H9 (cell line): ENCODE data around the gene TMEM132D. TPM values are rescaled to one million over a fixed set of nuclear protein-coding genes. Genes with fewer than 3 reads are reported as not detected.

Source experiments
- DNase-seq: peaks from one replicate; pipeline ENCODE4 v3.0.0-alpha.2; 2017
- H2AFZ ChIP-seq: one replicate; pipeline ENCODE4 v1.6.1; 2013; ENCODE audit warnings: mild to moderate bottlenecking, low read length, control low read depth, moderate library complexity
- H2AK5ac ChIP-seq: 2 replicates; pipeline ENCODE4 v1.6.1; 2013; ENCODE audit warnings: low read length, control low read depth, mixed read lengths; ENCODE audit not compliant: insufficient read length
- H2BK120ac ChIP-seq: one replicate; pipeline ENCODE4 v1.6.1; 2013; ENCODE audit warnings: low read depth, mild to moderate bottlenecking, low read length, control low read depth, inconsistent platforms; ENCODE audit not compliant: poor library complexity, severe bottlenecking
- H2BK12ac ChIP-seq: 2 replicates; pipeline ENCODE4 v1.6.1; 2013; ENCODE audit warnings: low read length, control low read depth, mixed read lengths, low read depth; ENCODE audit not compliant: insufficient read length
- H2BK15ac ChIP-seq: 2 replicates; pipeline ENCODE4 v1.6.1; 2013; ENCODE audit warnings: low read depth, low read length, control low read depth
- H2BK20ac ChIP-seq: one replicate; pipeline ENCODE4 v1.6.1; 2013; ENCODE audit warnings: low read depth, mild to moderate bottlenecking, low read length, control low read depth, inconsistent platforms; ENCODE audit not compliant: poor library complexity, severe bottlenecking
- H2BK5ac ChIP-seq: 2 replicates; pipeline ENCODE4 v1.6.1; 2013; ENCODE audit warnings: low read length, control low read depth, mixed read lengths; ENCODE audit not compliant: insufficient read length
- H3K14ac ChIP-seq: 2 replicates; pipeline ENCODE4 v1.6.1; 2013; ENCODE audit warnings: low read length, control low read depth; ENCODE audit not compliant: insufficient read depth
- H3K18ac ChIP-seq: 2 replicates; pipeline ENCODE4 v1.6.1; 2013; ENCODE audit warnings: low read depth, mild to moderate bottlenecking, mixed read lengths, low read length, control low read depth; ENCODE audit not compliant: insufficient read length
- H3K23ac ChIP-seq: 2 replicates; pipeline ENCODE4 v1.6.1; 2013; ENCODE audit warnings: low read length, control low read depth, mixed read lengths, low read depth; ENCODE audit not compliant: insufficient read length
- H3K23me2 ChIP-seq: 2 replicates; pipeline ENCODE4 v1.6.1; 2013; ENCODE audit warnings: low read depth, mild to moderate bottlenecking, mixed read lengths, low read length, control low read depth; ENCODE audit not compliant: insufficient read length, poor library complexity, severe bottlenecking
- H3K27ac ChIP-seq: 2 replicates; pipeline ENCODE4 v1.5.1; 2013; ENCODE audit warnings: low read length, control low read depth, mixed read lengths, low read depth; ENCODE audit not compliant: insufficient read length
- H3K27me3 ChIP-seq: 2 replicates; pipeline ENCODE4 v1.6.1; 2013; ENCODE audit warnings: low read length, control low read depth, inconsistent platforms; ENCODE audit not compliant: insufficient read depth
- H3K4ac ChIP-seq: 2 replicates; pipeline ENCODE4 v1.6.1; 2013; ENCODE audit warnings: low read depth, mild to moderate bottlenecking, control low read depth, inconsistent platforms, low read length, moderate library complexity
- H3K4me1 ChIP-seq: 2 replicates; pipeline ENCODE4 v1.6.1; 2013; ENCODE audit warnings: low read length, control low read depth, inconsistent platforms; ENCODE audit not compliant: insufficient read depth
- H3K4me2 ChIP-seq: 2 replicates; pipeline ENCODE4 v1.6.1; 2013; ENCODE audit warnings: low read length, control low read depth, mixed read lengths; ENCODE audit not compliant: insufficient read length, insufficient read depth
- H3K56ac ChIP-seq: 2 replicates; pipeline ENCODE4 v1.6.1; 2013; ENCODE audit warnings: low read depth, mild to moderate bottlenecking, mixed read lengths, low read length, control low read depth; ENCODE audit not compliant: insufficient read length
- H3K79me1 ChIP-seq: 2 replicates; pipeline ENCODE4 v1.6.1; 2013; ENCODE audit warnings: low read depth, mild to moderate bottlenecking, moderate library complexity, low read length, control low read depth, inconsistent platforms; ENCODE audit not compliant: insufficient read depth, poor library complexity, severe bottlenecking
- H3K79me2 ChIP-seq: 2 replicates; pipeline ENCODE4 v1.6.1; 2013; ENCODE audit warnings: low read length, control low read depth, inconsistent platforms; ENCODE audit not compliant: insufficient read depth
- H3K9ac ChIP-seq: 2 replicates; pipeline ENCODE4 v1.6.1; 2013; ENCODE audit warnings: low read length, control low read depth, mixed read lengths; ENCODE audit not compliant: insufficient read length; ENCODE audit errors: extremely low read depth
- H3K9me3 ChIP-seq: one replicate; pipeline ENCODE4 v1.6.1; 2013; ENCODE audit warnings: low read depth, low read length, inconsistent platforms; ENCODE audit not compliant: control insufficient read depth
- H3T11ph ChIP-seq: one replicate; pipeline ENCODE4 v1.6.1; 2013; ENCODE audit warnings: mild to moderate bottlenecking, low read length, control low read depth, inconsistent platforms
- H4K20me1 ChIP-seq: one replicate; pipeline ENCODE4 v1.6.1; 2013; ENCODE audit not compliant: control insufficient read depth, insufficient read length, insufficient read depth
- H4K5ac ChIP-seq: 2 replicates; pipeline ENCODE4 v1.6.1; 2013; ENCODE audit warnings: low read depth, mild to moderate bottlenecking, mixed read lengths, low read length, control low read depth; ENCODE audit not compliant: insufficient read length
- H4K8ac ChIP-seq: replicated peaks from 2 replicates; pipeline ENCODE4 v1.6.1; 2013; ENCODE audit warnings: low read length, control low read depth, mixed read lengths, low read depth; ENCODE audit not compliant: insufficient read length
- H4K91ac ChIP-seq: 2 replicates; pipeline ENCODE4 v1.6.1; 2013; ENCODE audit warnings: low read depth, mild to moderate bottlenecking, moderate library complexity, mixed read lengths, low read length, control low read depth; ENCODE audit not compliant: insufficient read length
- H3K27ac Mint-ChIP-seq, 3 experiments: 2 replicates in 2 of 3; 3 replicates in 1 of 3; pipeline ENCODE4 v1.8.0; 2020 to 2021; ENCODE audit warnings: mixed read lengths in 3 of 3, mild to moderate bottlenecking in 1 of 3, moderate library complexity in 1 of 3
- H3K27me3 Mint-ChIP-seq: 2 replicates; pipeline ENCODE4 v1.8.0; 2021; ENCODE audit warnings: low read depth, mild to moderate bottlenecking, moderate library complexity, mixed read lengths
- H3K36me3 Mint-ChIP-seq, 3 experiments: 2 replicates in 2 of 3; 3 replicates in 1 of 3; pipeline ENCODE4 v1.8.0; 2020 to 2021; ENCODE audit warnings: low read depth in 3 of 3, mixed read lengths in 3 of 3; ENCODE audit not compliant: insufficient read depth in 1 of 3
- H3K4me1 Mint-ChIP-seq, 2 experiments: 2 replicates each; pipeline ENCODE4 v1.8.0; 2020; ENCODE audit warnings: mixed read lengths in 2 of 2
- H3K4me3 Mint-ChIP-seq, 2 experiments: 2 replicates in 1 of 2; 3 replicates in 1 of 2; pipeline ENCODE4 v1.8.0; 2020 to 2021; ENCODE audit warnings: mild to moderate bottlenecking in 2 of 2, mixed read lengths in 2 of 2, moderate library complexity in 1 of 2
- H3K9me3 Mint-ChIP-seq, 2 experiments: 2 replicates in 1 of 2; 3 replicates in 1 of 2; pipeline ENCODE4 v1.8.0; 2020; ENCODE audit warnings: mild to moderate bottlenecking in 2 of 2, mixed read lengths in 2 of 2, moderate library complexity in 1 of 2
- CTCF ChIP-seq: fragments of 200-600 bp; sonication (generic); conservative IDR thresholded peaks from 3 replicates; pipeline ENCODE4 v1.8.0; 2021; ENCODE audit warnings: antibody characterized with exemption, mild to moderate bottlenecking
- WGBS: extraction: QIAGEN DNeasy Blood & Tissue Kit; methylation state at CpG from one replicate; pipeline ENCODE4 v1.1.7; 2013; ENCODE audit warnings: missing lambda C conversion rate, low lambda C conversion rate, mixed read lengths; ENCODE audit not compliant: insufficient read length; ENCODE audit errors: extremely low coverage; 5-methylcytosine and 5-hydroxymethylcytosine counted together
- total RNA-seq: library from RNA; stranded (reverse); gene quantifications from 2 replicates; pipeline ENCODE4 v1.2.1, GENCODE V29; 2021

TMEM132D gene
- total RNA-seq, 1 experiment from 2014 or later: 6.1 TPM

- Histone ChIP-seq H3K27me3 (no peaks in the 10 kb centered on the region), H2AFZ (no peak overlapping the region), H2BK120ac (no peak overlapping the region), H4K8ac (no peak overlapping the region), H2BK12ac (no peak overlapping the region), H3K79me1 (no peaks in the 10 kb centered on the region), H3K23me2 (no peaks in the 10 kb centered on the region), H3K14ac (no peak overlapping the region), H3K4me1 (no peaks in the 10 kb centered on the region; the same call in 1 of the 2 replicates), H3T11ph (no peak overlapping the region), H2BK5ac (no peak overlapping the region), H2AK5ac (no peak overlapping the region), H3K9ac (no peak overlapping the region), H3K79me2 (no peaks in the 10 kb centered on the region; the same call in 1 of the 2 replicates), H4K91ac (no peak overlapping the region), H3K18ac (no peak overlapping the region), H4K20me1 (no peaks in the 10 kb centered on the region), H3K56ac (no peak overlapping the region), H3K4ac (no peak overlapping the region), H3K27ac (no peak overlapping the region), H4K5ac (no peak overlapping the region), H2BK15ac (no peak overlapping the region), H2BK20ac (no peak overlapping the region), H3K4me2 (no peak overlapping the region), H3K9me3 (no peaks in the 10 kb centered on the region), H3K23ac (no peak overlapping the region)
- no peak for TF ChIP-seq CTCF
- Mint-ChIP-seq H3K4me3 (no peak overlapping the region), H3K36me3 (no peaks in the 10 kb centered on the region), H3K9me3 (no peaks in the 10 kb centered on the region), H3K4me1 (peaks cover 21 to 29% of the 10 kb centered on the region in 2 experiments), H3K27me3 (no peaks in the 10 kb centered on the region), H3K27ac (no peak overlapping the region)
- DNase-seq: no peak
- WGBS: no CpG with 5 or more reads among the region's 6 CpGs
These were observed 407.6 kb downstream of the TMEM132D start for GRCh38 chr12:129496226-129496625.
